SHP77 (cell line): Measurements from ENCODE around the gene ERICH6B.
A peak's percentile ranks its signal among the peaks of the same experiment; 100 is the strongest.

Experiments
- DNase-seq, 2 experiments: peaks; one replicate each; lab custom pipeline; 2025; lab: John Stamatoyannopoulos, UW

ERICH6B gene

DNA sequence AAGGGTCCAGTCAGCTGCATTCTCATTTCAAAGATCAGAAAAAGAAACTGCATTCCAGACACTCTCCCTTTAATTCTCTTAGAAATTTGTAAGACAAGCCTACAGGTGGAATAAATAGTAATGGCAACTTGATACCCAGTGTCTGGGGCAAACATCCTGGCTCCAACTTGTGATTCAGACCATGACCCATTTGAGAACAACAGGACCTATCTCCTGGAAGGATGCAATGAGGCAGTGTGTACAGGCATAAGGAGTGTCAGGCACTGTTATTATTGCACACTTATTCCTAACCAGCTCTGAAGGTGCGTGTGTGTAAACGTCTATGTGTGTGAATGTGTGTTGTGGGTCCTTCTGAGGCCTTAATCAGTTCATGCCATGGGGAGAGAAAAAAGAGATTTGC, 13.9 kb downstream of the ERICH6B start:
- DNase-seq = no peak

DNA sequence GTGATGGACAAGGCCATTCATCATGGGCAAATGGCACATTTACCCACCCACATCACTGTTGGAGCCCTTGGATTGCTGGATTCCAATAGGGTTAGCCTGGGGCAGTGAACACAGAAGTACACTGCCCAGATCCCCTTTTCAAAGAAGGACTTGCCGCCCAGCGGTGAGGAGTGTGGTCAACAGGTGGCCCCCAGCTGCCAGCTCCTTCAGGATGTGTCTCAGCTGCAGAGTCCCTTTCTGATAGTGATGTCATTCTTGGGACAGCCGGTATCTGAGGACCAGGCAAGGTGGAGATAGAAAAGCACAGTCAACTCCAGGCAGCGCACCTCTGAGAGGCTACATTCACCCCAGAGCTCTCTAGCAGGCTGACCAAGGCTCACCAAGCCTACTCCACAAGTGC, 16.9 kb downstream of the ERICH6B start:
- DNase-seq = no peak

DNA sequence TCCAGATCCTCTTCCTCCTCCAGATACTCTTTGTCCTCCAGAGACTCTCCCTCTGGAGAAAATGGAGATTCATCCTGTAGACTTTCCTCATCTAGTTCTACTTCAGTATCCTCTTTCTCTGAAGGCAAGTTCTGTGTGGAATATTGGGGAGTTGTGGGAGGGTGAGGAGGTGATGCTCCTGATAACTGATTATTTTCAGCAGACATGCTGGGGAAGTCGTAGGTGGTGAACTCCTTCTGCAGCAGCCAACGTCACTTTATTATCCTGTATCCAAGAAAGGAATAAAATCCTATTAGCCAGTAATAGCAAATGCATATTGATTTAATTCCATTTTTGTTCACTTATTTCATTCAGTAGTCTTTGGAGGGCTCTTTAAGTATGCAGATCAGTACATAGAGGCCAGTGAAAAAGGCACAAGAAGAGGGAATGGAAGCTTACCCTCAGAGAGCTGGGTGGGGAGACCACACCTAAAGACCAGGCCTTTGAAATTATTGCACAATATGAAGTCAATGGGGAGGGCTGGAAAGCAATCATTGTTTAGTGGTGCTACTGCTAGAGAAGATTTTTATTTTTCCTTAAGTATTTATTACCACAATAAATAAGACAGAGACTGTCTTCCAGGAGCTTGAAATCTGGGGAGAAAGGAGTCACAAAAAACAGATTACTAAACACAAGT, 18.6 kb downstream of the ERICH6B start:
- no peak for DNase-seq

DNA sequence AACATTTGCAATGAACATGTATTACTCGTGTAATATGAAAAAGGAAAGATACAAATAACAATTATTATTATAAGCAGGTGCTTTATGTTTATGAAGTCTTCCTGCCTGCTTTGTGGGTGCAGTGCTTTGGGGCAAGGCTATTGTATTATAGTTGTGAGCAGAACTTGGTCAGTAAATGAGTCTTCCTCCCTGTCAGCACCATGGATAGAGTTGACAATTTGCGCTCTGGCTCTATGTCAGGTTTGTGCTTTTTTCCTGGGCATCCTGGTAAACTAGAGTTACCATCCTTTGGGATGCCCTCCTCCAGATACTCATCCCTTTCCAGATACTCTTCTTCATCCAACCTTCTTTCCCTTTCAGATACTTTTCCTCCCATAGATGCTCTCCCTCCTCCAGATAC, 19.6 kb downstream of the ERICH6B start:
- no peak for DNase-seq

DNA sequence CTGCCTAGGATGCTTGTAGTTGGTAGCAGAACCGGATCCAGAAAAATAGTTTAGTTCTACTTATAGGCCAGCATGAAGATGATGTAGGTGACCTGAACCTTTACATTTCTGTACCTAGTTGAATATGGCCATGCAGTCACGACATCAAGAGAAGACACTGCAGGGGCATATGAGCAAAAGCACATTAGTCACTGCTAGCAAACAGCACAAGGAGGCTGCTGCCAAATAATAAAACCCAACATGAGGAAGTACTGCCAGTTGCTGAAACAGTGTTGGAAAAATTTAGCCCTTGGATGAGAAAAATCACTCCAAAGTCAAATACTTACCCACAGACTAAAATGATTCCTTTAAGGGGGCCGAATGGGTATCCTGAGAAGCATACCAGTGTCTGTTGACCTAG, 20.8 kb downstream of the ERICH6B start:
- no peak for DNase-seq

DNA sequence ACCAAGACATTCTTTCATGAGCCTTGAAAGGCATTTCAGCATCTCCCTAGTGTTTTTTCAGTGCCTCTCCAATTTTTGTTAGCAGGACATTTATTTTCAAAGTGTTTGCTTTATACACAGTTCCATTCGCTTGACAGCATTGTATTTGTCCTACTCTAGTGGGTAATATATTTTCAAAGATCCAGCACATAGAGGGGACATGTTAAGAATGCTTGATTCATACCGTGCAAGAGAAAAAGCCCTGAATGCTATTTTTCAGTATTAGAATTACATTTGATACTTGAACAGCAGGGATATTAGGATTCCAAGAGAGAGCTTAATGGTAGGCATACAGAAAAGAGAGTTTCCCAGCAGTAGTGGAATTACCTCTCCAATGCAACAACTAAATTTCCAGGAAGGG, 21.3 kb downstream of the ERICH6B start:
- DNase-seq = no peak

DNA sequence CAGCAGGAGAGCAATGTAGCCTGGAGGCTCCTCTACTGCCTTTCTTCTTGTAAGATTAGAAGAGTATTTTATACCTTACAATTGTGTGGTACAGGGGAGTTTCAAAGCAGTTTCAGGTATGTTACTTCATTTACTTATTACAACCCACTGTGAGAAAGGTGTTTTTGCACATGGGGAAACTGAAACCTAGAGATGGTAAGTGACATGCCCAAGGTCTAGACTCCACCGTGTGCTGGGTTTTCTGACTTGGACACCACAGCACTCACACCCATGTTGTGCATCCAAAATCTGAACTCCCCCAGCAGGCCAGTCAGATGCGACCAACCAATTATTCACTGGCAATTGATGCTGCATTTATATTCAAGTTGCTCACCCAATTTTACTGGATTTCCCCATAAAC, 22.8 kb downstream of the ERICH6B start:
- DNase-seq = no peak

DNA sequence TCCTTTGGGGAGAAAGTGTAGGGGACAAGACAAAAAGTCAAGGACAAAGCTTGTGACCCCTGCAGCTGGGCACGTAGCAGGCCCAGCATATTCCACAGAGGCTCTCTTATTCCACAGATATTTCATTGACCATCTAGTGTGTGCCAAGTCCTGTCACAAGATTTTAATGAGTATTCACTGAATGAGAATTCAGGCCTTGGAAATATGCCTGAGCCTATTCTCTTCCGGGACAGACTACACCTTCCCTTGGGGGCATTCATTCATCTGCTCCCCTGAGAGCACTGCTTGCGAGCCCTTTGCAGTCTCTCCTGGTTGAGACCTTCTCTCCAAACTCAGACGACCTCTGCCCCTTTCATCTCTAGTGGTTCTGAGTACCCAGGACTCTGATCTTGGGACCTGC, 25.5 kb downstream of the ERICH6B start:
- DNase-seq = no peak

DNA sequence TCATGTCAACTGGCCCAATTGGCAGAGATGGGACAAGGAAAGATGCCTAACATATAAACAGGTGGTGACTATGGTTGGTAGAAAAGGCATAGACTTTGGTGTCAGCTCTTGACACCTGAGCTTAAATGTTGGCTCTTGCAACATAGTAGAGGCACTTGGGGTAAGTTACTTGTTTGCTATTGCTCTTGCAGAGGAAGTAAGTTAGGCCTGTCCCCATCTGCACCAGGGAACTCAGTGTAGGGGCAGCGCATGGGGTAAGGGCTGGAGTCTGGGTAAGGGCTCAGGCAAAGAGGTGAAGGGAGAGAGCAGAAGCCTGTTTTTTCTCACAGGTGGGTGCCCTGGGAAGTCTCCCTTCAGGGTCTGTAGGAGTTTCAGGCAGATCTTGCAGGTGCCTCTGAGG, 27.6 kb downstream of the ERICH6B start:
- no peak for DNase-seq

DNA sequence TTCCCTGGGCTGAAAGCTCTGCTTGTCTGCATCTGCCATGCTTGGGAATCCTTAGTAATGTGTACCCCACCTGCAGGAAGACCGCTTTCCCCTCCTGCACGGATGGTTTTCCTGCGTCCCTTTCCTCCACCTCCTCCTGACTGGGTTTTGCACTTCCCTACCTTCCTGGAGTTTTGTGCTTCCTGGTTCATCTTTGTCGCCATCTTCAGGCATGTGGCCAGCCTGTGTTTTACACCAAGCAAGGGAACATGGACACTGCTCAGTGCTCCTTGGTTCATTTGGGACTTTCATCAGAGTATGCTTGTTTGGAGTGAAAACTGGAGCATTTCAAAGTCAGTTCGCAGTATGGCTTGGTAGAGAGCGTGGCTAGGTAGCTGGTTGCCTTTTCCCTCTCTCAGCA, 30.7 kb downstream of the ERICH6B start:
- DNase-seq = peak in 1 of 2 experiments; percentile 3

DNA sequence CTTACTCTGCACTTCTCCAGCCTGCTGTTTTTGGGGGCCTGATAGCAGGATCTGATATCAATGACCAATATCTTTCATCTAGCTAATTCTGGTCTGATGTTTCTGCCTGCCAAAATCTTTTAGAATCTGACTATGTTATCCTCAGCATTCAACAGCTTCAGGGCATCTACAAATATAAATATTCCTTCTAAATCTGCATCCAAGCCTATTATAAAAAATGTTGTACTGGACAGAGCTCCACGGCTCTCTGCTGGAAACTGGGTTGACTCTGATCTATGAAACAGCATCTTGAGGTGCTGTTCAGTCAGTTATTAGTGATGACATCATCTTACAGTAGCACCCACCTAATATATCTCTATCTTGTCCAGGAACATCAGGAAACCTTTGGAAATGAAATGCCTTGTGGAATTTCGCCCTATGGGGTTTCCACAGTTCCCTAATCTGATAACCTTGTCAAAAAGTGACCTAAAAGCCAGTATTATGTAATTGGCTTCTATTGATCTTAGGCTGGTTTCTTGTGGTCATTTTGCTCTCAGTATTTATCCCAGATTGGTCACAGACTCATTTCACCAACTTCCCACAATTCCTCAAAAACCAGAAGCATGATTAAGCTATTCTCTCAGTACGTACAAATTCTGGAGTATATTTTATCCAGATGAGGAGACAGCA, 33.0 kb downstream of the ERICH6B start:
- no peak for DNase-seq

DNA sequence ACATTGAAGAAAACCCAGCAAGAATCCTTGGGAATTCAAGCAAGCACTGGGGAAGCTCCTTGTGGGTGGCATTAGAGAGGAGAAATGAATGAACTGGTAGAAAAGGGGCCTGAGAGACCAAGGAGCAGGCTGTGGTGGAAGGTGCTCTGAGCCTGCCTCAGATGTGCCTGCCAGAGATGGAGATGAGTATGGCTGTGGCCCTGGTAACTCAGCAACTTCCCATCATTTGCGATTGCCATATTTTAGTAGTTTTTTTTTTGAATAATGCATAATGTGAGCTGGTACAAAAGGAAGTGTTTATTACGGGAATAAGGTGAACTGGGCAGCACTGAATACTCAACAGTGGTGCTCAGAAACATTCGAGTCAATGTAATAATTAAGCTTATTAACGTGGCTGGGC, 39.1 kb downstream of the ERICH6B start:
- DNase-seq = no peak

DNA sequence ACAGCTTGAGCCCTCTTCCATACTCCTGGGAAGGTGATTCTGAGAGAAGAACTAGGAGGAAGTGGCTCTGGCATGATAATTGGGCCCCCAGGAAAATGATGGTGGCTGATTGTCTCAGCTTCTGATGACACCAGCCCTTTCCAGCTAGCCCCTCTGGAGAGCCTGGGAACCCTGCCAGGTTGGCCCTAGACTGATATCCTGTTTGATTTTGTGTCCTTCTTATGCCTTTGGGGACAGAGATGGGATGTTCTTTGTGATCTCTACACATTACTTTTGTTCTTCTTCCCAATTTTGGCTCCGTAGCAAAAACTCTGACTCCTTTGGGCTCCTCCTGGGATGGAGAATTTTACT, 39.7 kb downstream of the ERICH6B start:
- DNase-seq = peak in 1 of 2 experiments; percentile 3

DNA sequence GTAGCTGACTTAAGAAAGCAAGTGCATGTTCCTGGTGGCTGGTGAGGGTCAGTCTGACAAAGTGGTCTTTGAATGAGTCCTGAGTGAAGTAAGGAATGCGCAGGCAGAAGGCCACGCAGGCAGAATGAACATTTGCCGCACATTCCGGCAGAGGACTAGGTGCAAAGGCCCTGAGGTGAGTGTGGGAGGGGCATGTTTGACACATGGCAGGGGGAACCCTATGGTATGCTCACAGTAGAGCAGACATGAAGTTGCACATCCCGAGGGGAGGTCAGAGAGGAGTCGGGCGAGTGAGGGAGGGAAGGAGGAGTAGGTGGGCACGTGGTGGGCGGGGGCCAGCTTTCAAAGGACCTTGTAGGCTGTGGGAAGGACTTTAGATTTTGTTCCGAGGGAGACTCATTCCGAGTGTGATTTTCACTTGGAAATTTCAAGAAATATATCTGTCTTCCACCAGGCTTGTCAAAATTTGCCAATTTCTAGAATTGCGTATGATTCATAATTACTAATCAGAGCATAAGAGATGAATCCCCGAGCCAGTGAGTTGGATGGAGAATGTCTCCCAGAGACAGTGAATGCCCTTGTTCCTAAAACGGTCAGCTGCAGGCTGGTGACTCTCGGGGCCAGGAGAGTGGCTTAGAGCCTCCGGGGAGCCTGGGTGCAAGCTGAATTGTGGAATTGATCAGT, 40.3 kb downstream of the ERICH6B start:
- no peak for DNase-seq

DNA sequence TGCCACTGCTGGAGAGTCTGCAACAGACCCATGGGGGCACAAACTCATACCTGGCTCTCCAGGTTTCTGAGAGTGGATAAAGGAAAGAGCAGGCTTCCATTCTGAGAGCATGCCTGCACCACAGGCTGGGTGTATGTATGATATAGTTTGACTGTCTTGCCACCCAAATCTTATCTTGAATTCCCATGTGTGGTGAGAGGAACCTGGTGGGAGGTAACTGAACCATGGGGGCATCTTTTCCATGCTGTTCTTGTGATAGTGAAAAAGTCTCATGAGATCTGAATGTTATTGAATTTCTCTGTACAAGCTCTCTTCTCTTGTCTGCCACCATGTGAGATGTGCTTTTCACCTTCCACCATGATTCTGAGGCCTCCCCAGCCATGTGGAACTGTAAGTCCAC, 50.2 kb downstream of the ERICH6B start:
- no peak for DNase-seq

DNA sequence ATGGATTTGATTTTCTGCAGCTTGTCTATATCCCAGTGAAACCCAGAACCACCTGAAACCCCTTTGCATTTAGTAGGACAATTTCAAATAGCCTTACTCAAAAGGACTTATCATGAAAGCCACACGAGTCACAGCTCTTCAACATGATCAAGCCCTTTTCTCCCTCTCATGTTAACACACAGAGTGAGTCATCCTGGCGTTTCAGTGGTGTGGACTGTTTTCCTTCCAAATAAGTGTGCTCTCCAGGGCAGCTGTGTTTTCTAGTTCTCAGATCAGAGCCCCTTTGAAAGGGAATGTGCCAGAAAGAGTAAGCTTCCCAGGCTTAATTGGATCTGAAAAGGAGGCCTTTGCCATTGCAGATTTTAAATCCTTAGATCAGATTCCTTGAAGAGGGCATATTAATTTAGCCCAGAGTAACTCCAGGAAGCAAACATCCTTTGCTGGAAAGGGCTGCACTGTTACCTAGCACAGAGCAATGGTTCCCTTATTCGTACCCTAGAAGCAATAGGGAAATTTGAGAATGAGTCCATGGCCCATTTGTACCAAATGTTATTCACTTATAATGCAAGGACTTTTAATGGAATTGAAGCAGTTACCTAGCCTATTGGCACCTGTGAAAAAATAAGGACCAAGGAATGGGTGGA, 51.3 kb downstream of the ERICH6B start:
- DNase-seq = peak in 1 of 2 experiments; percentile 21

DNA sequence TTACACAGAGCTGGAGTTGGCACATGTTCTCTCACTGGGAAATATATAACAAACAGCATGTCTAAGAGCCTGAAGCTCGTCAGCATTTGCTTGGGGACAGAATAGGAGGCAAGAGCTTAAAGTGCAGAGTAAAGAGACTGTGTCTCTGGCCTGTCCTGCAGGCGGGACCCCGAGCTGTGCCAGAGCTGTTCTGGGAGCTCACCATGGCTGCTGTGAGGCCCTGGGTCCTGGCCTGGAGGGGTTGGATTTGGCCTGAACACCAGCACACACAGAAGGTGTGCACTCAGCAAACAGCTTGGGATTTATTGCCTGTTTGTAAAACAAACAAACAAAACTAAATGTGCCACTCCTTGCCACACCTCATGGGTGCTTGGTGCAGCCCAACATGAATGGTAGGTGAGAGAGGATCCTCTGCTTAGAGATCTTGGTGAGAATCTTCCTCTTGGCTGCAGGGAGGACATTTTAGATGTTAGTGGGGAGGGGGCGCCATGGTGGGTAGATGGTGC, 60.9 kb downstream of the ERICH6B start:
- DNase-seq = no peak

DNA sequence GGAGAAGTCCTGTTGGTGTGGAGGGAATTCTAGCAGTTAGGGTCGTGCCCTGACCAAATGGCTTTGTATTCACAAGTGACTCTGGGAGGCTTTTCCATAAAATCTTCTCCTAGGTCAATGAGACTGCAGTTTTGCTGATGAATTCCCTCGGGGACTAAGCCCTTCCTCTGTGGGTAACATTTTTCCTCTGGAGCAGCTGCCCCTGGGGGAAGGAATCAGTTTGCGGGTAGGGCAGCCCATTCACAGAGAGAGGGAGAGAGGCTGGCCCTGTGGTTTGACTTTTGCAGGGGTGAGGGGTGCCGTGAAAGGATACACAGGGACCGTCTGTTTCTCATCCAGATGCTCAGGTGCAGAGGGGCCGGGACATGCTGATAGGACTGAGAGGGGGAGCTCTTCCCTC, 67.3 kb downstream of the ERICH6B start:
- no peak for DNase-seq

DNA sequence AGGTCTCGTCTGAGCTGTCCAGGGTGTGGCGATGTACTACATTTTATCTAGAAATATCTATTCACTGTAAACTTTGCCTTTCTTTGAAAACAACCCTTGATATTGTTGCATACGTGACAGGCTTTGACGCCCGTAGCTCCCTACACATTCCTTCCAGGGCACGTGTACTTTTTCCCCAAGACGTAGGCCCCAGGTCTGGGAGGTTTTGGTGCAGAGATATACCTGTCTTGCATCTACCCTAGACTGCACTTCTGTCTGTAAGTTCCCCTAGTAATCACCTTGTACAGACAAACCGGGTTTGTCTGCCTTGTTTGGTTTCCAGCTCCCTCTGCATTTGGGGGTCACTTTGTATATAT, 69.2 kb downstream of the ERICH6B start:
- DNase-seq = no peak

DNA sequence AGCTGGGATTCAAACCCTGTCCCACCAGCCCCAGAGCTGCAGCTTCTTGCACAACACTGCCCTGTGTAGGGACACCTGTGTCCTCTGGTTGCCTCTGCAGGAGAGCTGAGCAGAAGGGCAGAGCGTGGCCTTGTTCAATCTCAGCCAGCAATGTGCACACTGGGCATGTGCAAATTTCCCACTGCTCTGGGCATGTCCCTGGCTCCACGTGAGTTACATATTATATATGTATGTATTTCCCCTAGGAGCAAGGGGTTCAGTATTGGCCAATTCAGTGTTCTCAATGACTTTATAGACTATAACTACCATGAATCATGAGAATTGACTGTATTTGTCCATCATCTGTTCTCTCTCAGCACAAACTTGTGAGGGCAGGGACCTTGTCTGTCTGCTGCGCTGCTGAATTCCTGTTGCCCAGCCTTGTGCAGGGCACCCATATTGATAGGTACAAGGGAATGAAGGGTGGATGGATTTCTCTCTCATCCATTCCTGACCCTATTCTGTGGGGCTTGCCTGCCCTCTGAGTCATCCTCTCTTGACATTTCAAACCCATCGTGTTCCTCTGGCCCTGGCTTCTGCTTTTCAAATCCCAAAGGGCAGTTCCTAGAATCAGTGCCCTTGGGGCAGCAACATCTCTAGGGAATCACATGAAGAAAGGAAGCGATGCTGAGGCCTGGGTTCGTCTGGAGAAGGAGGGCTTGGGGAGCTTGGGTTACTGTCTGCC, 69.7 kb downstream of the ERICH6B start:
- no peak for DNase-seq

DNA sequence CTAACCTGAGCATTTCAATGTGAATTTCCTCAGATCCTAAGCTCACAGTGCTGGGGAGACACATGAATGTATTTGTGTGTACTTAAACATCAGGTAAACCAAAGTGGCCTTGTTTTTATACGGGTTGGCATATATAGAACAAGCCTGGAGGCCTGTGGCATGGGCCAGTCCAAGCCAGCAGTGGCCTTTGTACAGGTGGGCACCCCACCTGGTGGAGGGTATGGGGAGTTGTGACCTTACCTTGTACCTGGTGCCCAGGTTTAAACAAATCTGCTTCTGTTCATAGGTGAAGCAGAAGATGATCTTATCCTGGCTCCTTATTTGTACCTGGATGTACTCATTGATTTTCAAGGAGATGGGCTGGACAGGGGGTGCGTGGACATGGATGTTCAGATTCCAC, 71.0 kb downstream of the ERICH6B start:
- DNase-seq = no peak

DNA sequence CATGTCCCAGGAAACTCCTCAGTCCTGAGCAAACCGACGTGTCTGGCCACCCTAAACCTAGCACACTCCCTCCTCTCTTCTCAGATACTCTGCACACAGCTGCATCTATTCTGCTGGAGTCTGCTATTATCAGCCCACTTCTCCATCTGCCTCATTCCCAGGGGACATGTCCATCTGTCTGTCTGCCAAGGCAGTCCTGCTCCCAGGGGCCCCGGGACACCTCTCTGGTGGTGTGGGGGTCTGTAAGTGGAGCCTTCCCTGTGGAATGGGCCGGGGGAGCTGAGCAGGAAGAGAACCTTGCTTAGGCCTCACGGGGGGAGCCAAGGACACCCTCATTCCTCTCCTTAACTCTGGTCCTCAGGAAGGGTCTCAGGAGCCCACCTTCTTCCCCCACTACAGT, 72.7 kb downstream of the ERICH6B start:
- no peak for DNase-seq
